ENCODE results near the gene ERBB2. TPM values are rescaled to one million over a fixed set of nuclear protein-coding genes. Genes with fewer than 3 reads are reported as not detected.

Gene ERBB2
- polyA plus RNA-seq, 4 donors: 173 to 226 (median 187) TPM

DNA sequence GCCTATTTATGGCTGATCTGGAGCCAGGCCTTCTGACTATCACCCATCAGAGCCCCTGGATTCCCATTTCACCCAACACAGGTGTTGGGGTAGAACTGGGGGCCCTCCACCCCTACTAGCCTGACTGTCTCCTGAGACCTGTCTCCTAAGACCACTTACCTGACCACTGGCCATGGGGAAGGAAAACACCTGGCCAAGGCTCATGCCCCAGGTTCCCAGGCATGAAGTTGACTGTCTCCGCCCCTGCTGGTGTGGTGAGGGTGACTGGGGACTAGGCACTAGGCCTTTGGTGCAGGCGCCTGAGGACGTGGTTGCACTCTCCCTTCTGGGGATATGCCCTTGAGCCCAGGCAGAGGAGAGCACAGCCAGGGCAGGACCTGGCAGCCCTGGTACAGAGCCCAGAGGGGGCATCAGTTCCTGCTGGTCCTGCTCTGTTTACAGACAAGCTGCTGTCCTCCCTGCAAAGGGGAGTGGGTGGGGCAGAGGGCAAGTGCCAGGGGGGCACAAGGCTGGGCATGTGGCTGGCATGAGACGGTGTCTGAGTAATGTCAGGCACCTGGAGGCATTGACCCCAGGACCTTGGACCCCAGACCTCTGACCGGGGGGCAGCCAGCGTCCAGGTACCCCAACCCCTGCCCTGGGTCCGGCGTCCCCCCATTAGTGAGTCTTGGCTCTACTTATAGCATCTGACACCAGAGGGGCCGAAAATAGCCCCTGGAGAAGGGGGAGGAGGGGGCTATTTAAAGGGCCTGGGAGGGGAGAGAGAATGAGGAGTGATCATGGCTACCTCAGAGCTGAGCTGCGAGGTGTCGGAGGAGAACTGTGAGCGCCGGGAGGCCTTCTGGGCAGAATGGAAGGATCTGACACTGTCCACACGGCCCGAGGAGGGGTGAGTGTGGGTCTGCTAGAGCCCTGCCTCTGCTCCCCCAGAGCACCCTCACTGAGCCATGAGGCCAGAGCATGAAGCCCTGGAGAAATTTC, 35.0 kb upstream of the ERBB2 start, which contains the start of gene TCAP:
Gene TCAP (plus strand): TSS at position 769 of the 981 bp plus-strand sequence. CDS start 11 bp downstream, at position 780.
- no peak for DNase-seq (ENCODE audit: low read depth in 4 of 4, low spot score in 2 of 4)

DNA sequence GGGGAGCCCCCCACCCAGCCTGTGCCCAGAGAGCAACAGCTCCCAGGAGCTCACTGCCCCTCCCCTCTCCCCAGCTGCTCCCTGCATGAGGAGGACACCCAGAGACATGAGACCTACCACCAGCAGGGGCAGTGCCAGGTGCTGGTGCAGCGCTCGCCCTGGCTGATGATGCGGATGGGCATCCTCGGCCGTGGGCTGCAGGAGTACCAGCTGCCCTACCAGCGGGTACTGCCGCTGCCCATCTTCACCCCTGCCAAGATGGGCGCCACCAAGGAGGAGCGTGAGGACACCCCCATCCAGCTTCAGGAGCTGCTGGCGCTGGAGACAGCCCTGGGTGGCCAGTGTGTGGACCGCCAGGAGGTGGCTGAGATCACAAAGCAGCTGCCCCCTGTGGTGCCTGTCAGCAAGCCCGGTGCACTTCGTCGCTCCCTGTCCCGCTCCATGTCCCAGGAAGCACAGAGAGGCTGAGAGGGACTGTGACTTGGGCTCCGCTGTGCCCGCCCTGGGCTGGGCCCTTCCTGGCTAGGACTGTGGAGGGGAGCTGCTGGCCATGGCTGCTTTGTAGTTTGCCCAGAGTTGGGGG, 34.1 kb upstream of the ERBB2 start:
- DNase-seq (ENCODE audit: low read depth in 4 of 4, low spot score in 2 of 4): no peak

DNA sequence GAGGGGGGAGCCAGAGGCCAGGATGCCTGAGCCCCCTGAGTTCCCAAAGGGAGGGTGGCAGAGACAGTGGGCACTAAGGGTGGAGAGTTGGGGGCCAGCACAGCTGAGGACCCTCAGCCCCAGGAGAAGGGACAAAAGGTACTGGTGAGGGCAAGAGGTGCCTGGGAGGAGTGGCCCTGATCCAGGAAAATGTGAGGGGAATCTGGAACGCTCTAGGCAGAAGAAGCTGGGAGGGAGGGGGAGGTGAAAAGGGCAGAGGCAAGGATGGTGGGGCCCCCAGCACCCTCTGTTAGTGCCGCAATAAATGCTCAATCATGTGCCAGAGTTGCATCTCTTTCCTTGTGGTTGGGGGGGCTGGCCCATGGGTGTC, 33.6 kb upstream of the ERBB2 start:
- DNase-seq (ENCODE audit: low read depth in 4 of 4, low spot score in 2 of 4): no peak

DNA sequence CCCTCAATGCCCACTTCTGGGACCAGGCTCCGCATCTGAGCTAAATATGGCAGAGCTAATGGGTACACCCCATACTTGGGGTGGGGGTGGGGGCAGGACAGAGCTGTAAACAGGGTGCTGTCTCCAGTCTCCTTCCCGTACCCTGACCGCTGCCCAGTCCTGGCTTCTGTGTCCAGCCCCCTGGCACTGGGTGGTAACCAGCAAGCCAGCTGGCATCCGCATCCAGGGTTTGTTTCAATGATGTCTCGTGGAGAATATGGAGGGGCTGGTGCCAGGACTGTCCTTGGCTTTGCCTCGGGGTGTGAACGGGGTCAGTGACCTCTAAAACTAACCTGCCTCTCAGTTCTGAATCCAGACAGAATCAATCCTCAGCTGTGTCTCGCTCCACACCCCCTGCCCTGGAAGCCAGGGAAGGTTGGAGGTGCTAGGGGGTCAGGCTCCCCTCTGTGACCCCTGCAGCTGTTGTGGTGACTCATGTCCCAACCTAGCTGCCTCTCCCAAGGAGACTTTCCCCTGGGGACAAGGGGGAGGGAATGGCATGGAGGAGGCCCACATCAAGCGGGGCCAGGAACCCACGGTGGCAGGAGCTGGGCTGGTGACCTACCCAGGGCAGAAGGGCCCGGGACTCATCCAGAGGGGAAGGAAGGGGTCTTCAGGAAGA, 33.1 kb upstream of the ERBB2 start:
- DNase-seq (ENCODE audit: low read depth in 4 of 4, low spot score in 2 of 4): no peak

DNA sequence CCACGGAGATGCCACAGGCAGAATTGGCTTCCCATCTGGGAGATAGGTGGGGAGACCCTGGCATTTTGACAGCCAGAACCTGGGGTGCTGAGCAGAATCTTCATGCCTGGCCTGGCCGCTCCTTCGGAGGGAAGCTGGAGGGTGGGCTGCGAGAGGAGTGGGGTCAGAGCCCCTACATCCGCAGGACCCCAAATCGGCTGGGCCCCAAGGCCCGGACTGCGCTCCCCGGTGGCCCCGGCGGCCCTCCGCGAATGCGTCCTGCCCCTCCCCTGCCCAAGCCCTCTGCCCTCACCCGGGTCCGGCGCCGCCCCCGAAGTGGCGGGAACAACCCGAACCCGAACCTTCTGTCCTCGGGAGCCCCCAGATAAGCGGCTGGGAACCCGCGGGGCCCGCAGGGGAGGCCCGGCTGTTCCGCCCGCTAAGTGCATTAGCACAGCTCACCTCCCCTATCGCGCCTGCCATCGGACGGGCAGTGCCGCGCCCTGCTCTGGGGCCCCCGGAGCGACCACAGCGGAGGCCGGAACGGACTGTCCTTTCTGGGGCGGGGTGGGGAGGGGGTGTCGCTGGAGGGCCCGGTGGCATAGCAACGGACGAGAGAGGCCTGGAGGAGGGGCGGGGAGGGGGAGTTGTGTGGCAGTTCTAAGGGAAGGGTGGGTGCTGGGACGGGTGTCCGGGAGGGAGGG, 32.5 kb upstream of the ERBB2 start:
- no peak for DNase-seq (ENCODE audit: low read depth in 4 of 4, low spot score in 2 of 4)

DNA sequence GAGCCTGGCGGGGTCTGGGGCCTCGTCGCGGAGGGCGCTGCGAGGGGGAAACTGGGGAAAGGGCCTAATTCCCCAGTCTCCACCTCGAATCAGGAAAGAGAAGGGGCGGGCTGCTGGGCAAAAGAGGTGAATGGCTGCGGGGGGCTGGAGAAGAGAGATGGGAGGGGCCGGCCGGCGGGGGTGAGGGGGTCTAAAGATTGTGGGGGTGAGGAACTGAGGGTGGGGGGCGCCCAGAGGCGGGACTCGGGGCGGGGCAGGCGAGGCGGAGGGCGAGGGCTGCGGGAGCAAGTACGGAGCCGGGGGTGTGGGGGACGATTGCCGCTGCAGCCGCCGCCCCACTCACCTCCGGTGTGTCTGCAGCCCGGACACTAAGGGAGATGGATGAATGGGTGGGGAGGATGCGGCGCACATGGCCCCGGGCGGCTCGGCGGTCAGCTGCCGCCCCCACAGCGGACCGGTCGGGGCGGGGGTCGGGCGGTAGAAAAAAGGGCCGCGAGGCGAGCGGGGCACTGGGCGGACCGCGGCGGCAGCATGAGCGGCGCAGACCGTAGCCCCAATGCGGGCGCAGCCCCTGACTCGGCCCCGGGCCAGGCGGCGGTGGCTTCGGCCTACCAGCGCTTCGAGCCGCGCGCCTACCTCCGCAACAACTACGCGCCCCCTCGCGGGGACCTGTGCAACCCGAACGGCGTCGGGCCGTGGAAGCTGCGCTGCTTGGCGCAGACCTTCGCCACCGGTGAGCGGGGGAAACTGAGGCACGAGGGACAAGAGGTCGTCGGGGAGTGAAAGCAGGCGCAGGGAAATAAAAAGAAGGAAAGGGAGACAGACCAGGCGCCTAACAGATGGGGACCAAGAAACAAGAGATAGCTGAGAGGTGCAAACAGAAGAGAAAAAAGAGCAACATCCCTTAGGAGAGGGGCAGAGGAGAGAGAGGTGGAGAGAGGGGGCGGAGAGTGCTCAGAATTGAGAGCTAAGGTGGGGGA, 31.6 kb upstream of the ERBB2 start, which contains the start of gene PNMT:
Gene PNMT (plus strand): TSS at position 509 of the 980 bp plus-strand sequence. CDS start 23 bp downstream, at position 532.
- DNase-seq (ENCODE audit: low read depth in 4 of 4, low spot score in 2 of 4): no peak

DNA sequence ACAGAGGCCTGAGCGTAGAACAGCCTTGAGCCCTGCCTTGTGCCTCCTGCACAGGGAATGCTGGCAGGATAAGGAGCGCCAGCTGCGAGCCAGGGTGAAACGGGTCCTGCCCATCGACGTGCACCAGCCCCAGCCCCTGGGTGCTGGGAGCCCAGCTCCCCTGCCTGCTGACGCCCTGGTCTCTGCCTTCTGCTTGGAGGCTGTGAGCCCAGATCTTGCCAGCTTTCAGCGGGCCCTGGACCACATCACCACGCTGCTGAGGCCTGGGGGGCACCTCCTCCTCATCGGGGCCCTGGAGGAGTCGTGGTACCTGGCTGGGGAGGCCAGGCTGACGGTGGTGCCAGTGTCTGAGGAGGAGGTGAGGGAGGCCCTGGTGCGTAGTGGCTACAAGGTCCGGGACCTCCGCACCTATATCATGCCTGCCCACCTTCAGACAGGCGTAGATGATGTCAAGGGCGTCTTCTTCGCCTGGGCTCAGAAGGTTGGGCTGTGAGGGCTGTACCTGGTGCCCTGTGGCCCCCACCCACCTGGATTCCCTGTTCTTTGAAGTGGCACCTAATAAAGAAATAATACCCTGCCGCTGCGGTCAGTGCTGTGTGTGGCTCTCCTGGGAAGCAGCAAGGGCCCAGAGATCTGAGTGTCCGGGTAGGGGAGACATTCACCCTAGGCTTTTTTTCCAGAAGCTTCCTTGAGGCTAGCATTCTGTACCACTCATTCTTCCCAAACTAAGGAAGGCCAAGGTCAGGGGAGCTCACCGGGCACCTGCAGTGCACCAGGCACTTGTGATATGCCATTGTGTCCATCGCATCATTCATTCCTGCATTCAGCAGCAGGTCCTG, 29.7 kb upstream of the ERBB2 start:
- no peak for DNase-seq (ENCODE audit: low read depth in 4 of 4, low spot score in 2 of 4)

DNA sequence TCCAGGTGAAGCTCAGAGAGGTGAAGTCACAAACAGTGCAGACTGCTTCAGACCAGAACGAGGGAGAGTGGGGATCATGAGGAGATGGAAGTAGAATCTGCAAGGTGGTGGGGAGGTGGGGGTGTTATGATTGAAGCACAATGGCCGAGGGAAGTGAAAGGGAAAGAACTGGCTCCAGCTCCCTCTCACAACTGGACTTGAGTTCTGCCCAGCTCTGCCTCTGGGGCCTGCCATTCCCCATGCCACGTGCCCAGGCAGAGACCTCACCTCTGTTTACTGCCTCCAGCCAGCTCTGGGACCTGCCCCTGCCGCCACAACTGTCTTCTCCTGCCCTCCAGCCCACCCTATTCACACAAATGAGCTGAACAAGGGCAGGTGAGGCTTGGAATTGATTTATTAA, 29.1 kb upstream of the ERBB2 start:
- no peak for DNase-seq (ENCODE audit: low read depth in 4 of 4, low spot score in 2 of 4)

DNA sequence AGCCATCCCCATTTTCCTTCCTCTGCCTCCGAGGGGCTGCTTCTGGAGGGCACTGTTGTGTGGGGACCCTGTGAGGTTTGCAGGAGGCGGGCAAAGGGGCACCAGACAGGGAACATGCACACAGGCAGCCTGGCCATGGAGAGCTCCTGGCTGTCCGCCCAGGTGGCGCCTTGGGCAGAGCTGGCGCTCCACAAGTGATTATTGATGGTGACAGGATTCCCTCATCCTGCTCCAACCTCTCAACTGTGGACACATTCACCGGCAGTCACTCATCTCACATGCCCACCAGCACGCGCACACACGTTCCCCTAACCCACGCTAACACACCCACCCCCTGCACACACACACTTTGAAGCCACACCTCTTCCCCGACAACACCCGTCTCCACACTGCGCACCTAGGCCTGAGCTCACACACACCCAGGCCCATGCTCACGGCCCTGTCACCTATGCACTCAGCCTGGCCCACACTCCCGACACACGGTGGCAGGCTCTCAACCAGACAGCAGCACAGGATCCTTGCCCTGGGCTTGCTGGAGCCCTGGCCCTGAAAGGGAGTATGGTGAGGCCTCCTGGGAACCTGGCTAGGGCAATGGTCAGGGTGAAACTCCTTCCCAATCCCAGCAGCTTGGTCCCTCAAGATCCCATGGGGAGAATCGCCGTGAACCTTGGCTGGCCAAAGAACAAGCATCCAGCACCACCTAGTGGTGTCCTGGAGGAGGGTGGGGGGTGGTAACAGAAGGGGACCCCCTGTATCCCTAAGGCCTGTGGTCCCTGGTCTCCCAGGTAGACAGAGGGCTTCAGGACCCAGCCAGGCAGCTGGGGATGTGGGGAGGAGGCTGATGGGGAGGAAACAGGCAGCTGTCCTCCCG, 28.0 kb upstream of the ERBB2 start:
- DNase-seq (ENCODE audit: low read depth in 4 of 4, low spot score in 2 of 4): no peak

DNA sequence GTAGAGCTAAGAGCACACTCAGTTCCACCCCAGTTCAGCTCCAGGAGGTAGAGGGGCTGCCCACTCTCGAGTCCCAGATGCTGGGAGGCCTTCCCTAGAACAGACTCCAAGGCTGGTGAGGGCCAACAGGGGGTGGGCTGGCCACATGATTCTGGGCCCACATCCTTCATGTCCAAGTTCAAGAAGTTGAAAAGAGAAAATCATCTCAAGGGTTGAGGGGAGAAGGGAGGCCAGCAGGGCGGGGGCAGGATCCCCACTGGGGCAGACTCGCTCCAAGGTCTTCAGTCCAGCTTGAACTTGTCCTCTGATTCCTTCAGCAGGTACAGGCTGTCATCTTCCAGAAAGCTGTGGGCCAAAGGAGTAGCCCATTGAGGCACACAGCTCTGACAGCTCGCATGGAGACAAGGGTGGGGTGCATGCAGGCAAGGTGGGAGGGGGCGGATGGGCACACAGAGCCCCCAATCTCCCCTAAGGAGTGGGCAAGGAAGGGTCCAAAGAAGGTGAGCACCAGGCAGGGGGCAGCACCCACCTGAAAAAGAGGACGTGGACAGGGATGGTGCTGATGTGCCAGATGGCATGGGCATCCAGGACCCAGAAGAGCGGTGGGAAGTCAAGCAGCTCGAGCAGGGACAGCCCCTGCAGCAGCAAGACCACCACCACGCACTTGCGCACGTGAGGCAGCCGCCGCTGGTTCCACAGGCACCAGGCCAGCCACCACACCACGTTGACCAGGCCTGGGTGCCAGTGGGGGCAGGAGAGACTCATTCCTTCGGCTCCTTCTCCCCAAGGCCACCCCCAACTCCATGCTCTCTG, 27.1 kb upstream of the ERBB2 start:
- no peak for DNase-seq (ENCODE audit: low read depth in 4 of 4, low spot score in 2 of 4)

DNA sequence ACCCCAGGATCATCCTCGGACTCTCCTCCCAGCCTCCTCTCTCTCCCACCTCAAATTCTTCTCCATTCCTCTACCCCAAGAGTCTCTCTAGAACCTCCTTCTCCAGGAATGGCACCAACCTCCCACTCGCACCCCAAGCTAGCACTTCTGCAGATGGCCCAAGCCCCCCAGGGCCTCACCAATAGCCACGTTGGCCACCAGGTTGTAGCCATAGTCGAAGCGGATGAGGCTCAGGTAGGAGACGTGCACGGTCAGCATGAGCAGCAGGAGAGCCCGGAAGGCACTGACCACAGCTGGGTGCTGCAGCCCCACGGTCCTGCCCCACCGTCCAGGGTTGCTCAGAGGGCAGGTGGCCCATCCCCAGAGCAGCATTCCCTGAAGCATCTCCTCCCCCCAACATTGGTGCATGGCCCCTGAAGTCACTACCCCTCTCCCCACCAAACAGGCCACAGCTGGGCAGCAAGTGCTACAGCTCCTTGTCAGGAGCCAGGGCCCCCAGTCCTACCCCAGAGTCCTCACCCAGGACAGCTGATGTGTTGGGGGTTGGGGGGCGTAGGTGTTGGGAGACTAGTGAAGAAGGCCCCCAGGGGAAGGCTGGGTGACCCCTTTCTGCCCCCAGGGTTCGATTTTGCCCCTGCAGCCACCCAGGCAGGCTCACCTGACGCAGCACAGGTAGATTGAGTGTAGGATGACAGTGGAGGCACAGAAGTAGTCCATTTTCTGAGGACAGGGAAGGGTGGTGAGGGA, 26.4 kb upstream of the ERBB2 start:
- DNase-seq (ENCODE audit: low read depth in 4 of 4, low spot score in 2 of 4): no peak

DNA sequence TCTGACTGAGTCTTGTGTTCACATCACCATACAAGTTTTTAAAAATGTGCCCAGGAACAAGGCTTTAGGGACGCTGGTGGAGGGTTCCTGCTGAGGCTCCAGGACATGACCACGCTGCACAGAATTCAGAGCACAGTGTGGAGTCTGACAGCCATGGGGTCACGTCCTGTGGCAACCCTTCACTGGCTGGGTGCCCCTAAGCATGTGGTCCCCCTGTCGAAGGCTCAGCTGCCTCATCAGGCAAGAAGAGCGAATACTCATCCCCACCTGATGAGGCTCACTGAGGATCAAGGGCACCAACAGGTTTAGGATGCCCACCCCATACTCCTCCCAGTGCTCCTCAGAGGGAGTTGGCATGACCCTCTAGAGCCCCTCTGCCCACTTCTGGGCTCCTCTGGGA, 25.7 kb upstream of the ERBB2 start:
- no peak for DNase-seq (ENCODE audit: low read depth in 4 of 4, low spot score in 2 of 4)

DNA sequence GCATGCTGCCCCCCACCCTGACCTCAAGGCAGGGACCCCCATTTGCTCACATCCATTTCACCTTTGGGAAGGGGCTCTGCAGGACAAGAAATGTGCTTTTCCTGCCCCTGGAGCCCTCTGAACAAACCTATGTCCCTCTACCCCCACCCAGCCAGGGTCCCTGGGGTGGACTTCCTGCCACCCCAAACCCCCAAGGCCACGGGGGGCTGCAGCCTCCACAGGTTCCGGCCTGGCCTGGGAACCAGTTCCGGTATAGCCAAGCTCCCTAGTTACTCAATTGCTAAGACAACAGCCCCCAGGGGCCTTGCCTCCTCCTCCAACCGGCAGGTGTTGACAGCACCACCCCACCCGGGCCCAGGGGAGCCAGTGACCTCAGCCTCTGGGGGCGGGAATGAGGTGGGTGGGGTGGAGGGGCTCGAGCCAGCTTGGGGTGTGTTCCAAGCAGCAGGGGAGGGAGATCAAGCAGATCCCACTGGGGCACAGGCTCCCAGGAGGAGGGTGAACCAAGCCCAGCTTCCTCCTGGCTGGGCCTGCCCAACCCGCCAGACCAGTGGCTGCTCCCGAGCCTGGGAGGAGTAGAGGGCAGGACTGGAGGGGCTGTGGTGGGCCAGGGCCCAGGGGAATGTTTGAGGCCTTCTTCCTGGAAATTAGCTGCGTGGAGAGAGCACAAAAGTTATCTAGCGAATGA, 25.0 kb upstream of the ERBB2 start:
- no peak for DNase-seq (ENCODE audit: low read depth in 4 of 4, low spot score in 2 of 4)

DNA sequence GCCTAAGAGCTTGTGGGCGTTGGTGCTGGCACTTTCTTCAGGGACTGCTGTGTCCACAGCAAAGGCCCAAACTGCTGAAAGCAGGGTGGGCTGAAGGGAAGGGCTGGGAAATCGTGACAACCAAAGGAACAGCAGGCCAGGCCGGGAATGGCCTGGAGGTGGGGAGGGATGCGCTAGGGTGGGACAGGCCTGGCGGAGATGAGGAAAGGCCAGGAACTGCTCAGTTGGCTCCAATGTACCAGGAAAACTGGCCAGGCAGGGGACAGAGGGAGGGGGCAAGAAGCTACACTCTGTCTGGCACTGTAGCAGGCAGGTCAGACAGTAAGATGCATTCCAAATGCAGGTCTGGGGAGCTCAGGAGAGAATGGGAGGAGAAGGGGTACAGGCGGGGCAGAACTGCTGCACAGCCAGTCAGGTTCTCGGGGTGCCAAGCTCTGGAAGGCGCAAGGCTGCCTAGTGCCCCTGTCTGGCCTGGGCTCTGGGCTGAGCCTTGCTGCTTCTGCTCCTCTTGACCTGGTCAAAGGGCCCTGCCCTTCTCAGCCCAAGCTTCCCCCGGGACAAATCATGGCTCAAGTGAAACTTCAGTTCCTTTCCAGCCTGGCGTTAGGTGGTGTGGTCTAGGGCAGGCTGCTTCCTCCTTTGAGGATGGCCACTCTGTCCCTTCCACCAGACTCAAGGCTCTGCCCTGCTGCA, 24.3 kb upstream of the ERBB2 start:
- DNase-seq (ENCODE audit: low read depth in 4 of 4, low spot score in 2 of 4): no peak

DNA sequence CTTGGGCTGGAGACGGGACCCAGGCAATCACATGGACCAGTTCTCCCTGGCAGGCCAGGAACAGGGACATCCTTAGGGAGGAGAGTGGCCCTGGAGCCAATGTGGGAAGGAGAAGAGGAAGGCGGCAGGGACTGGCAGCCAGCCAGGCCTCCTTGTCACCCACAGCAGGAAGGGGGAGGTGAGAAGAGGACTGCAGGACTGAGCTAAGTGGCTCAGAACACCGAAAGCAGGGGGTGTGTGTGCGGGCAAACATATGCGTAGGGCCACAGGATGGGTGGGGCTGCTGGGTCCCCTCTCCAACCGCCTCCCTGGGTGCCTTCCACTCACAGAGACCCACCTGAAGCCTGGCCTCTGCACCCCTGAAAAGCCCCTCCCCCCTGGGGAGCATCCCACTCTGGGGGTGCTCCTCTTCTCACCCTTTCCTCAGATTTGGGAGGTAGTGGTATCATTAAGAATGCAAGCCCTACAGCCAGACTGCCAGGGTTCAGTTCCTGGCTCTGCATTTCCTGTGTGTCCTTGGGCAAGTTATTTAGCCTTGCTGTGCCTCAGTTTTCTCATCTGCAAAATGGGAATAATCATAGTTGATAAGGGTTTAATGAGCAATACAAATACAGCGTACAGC, 23.6 kb upstream of the ERBB2 start:
- DNase-seq (ENCODE audit: low read depth in 4 of 4, low spot score in 2 of 4): no peak
